Measurements from ENCODE around the gene CIB4.

CIB4 gene

DNA sequence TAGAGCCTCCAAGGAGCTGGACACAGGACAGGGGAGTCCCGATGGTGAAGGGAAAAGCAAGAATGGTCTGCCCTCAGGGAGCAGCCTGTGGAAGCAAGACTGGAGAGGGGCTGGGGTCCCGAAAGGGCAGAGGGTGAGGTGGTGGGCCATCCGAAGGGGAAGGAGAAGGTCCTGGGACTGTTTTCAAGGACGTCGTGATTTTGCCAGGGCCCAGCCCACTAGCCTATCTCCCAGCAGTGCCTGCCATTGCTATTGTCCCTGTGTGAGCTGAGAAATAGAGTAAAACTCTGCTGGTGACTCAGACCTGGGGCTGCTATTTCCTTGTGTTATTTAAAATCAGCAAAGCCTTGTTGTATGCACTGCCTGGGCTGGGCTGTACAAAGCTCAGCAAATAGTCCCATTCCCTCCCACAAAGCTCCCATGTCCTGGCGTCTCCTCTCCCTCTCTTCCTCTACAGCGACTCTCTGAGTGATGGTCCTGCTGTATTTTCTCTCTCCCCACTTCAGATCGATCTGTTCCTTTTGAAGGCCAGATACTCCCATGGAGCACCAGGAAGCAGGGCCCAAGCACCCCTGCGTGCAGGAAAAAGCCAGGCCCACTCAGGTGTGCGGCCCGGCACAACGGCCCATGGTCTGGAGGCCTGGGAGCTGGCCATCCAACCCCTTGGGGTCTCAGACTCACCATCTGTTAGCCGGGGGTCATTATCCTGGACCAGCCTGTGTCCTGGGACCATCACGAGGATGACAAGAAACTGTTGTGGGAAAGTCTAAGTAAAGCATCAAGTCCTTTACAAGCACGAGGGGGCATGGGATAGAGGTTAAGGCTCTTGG, 98.3 kb downstream of the CIB4 start:
- ATAC-seq (replicated peaks) (no peak), DNase-seq (no peak)
- H3K27ac Mint-ChIP-seq: no peak overlapping the region
- H3K27me3 Mint-ChIP-seq: peaks cover 14 to 29% of the 10 kb centered on the region in 2 donors
- H3K4me1 Mint-ChIP-seq (ENCODE audit: low read depth in 2 of 2): no peaks in the 10 kb centered on the region
- no peak overlapping the region for H3K4me3 Mint-ChIP-seq
- H3K36me3 Mint-ChIP-seq (ENCODE audit: insufficient read depth): no peaks in the 10 kb centered on the region
- no peaks in the 10 kb centered on the region for H3K9me3 Mint-ChIP-seq

DNA sequence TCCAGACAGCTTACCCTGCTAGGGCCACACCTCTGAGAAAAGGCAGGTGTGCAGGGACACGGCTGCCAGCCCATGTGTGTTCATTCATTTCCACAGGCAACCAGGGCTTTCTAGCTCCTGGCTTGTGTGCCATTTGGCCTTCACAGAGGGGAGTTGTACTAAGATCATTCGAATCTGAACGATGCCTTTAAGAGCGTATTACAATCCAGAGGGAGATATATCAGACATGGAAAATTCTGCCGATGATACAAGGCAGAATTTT, 99.0 kb downstream of the CIB4 start:
- Mint-ChIP-seq H3K27ac (no peak overlapping the region), H3K9me3 (no peaks in the 10 kb centered on the region), H3K4me3 (no peak overlapping the region), H3K4me1 (ENCODE audit: low read depth in 2 of 2) (no peaks in the 10 kb centered on the region), H3K36me3 (ENCODE audit: insufficient read depth) (no peaks in the 10 kb centered on the region), H3K27me3 (peaks cover 16 to 32% of the 10 kb centered on the region in 2 donors)
- DNase-seq: no peak
- ATAC-seq (replicated peaks): no peak

- no peak for ATAC-seq (replicated peaks)
- H3K4me3 Mint-ChIP-seq: no peak overlapping the region
- H3K27ac Mint-ChIP-seq: no peak overlapping the region
- no peaks in the 10 kb centered on the region for H3K36me3 Mint-ChIP-seq (ENCODE audit: insufficient read depth)
- H3K9me3 Mint-ChIP-seq: no peaks in the 10 kb centered on the region
- no peak for DNase-seq
- peaks cover 21 to 38% of the 10 kb centered on the region in 2 donors for H3K27me3 Mint-ChIP-seq
- no peaks in the 10 kb centered on the region for H3K4me1 Mint-ChIP-seq (ENCODE audit: low read depth in 2 of 2)
These were observed 99.6 kb downstream of the CIB4 start for GRCh38 chr2:26541401-26542193.

- ATAC-seq (replicated peaks) (no peak), DNase-seq (no peak)
- Mint-ChIP-seq H3K36me3 (ENCODE audit: insufficient read depth) (no peaks in the 10 kb centered on the region), H3K9me3 (no peaks in the 10 kb centered on the region), H3K27ac (no peak overlapping the region), H3K27me3 (peaks cover 24 to 44% of the 10 kb centered on the region in 2 donors), H3K4me3 (no peak overlapping the region), H3K4me1 (ENCODE audit: low read depth in 2 of 2) (no peaks in the 10 kb centered on the region)
These were observed 100.2 kb downstream of the CIB4 start for GRCh38 chr2:26540961-26541360.

DNA sequence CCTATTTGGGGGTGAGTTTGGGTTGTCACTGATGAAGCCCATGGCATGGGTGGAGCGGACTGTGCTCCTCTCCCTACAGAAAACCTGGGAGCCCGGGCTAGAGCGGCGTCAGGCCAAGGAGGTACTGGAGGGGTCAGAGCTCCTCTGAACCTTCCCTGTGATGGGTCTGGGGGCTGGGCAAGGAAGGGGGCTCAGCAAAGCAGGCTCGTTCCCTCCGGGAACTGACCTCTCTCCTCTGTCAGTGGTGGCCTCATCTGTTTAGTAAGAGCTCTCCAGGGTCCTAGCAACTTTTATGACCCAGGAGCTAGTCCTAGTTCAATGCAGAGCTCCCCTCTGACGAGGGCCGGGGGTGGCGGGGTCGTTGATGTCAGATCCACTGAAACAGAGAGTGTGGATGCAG, 100.9 kb downstream of the CIB4 start:
- ATAC-seq (replicated peaks): no peak
- Mint-ChIP-seq H3K36me3 (ENCODE audit: insufficient read depth) (no peaks in the 10 kb centered on the region), H3K27me3 (peaks cover 30 to 51% of the 10 kb centered on the region in 2 donors), H3K9me3 (no peaks in the 10 kb centered on the region), H3K4me3 (no peak overlapping the region), H3K4me1 (ENCODE audit: low read depth in 2 of 2) (no peaks in the 10 kb centered on the region), H3K27ac (no peak overlapping the region)
- no peak for DNase-seq

DNA sequence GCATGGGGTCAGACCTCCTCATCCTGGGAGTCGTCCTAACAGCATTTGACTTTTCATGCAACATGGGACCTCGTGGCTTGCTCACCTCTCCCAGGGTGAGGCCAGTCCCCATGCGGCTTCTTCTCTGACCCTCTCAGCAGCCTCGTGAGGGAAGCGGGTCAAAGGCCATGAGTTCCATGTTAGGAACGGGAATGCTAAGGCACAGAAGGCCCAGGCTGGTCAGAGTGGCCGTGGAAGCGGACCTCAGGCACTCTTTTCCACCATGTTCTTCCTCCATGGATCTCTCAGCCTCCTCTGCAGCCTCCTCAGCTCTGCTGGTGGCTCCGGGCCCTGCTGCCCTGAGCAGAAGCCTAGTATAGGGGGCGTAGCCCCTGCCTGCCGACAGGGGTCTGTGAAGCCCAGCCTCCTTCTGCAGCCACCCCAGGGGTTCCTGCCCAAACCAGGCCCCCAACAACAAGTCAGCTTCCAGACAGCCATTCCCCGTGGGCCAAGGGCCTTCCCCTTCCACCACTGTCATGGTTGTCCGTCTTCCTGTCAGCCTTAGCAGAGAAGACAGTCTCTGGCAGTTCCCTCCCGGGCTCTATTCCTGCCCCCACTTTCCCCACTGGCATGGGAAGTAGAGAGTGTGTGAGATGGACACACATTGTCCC, 103.2 kb downstream of the CIB4 start:
- ATAC-seq (replicated peaks) (no peak), DNase-seq (no peak)
- H3K27me3 Mint-ChIP-seq: peaks cover 32 to 57% of the 10 kb centered on the region in 2 donors
- no peaks in the 10 kb centered on the region for H3K36me3 Mint-ChIP-seq (ENCODE audit: insufficient read depth)
- H3K9me3 Mint-ChIP-seq: no peaks in the 10 kb centered on the region
- no peak overlapping the region for H3K4me3 Mint-ChIP-seq
- H3K4me1 Mint-ChIP-seq (ENCODE audit: low read depth in 2 of 2): no peaks in the 10 kb centered on the region
- H3K27ac Mint-ChIP-seq: no peak overlapping the region

GRCh38 chr2:26537069-26537825, 103.9 kb downstream of the CIB4 start:
- Mint-ChIP-seq H3K27me3 (peaks cover 27 to 50% of the 10 kb centered on the region in 2 donors), H3K9me3 (no peaks in the 10 kb centered on the region), H3K27ac (no peak overlapping the region), H3K4me1 (ENCODE audit: low read depth in 2 of 2) (no peaks in the 10 kb centered on the region), H3K36me3 (ENCODE audit: insufficient read depth) (no peaks in the 10 kb centered on the region), H3K4me3 (no peak overlapping the region)
- DNase-seq (no peak), ATAC-seq (replicated peaks) (no peak)

DNA sequence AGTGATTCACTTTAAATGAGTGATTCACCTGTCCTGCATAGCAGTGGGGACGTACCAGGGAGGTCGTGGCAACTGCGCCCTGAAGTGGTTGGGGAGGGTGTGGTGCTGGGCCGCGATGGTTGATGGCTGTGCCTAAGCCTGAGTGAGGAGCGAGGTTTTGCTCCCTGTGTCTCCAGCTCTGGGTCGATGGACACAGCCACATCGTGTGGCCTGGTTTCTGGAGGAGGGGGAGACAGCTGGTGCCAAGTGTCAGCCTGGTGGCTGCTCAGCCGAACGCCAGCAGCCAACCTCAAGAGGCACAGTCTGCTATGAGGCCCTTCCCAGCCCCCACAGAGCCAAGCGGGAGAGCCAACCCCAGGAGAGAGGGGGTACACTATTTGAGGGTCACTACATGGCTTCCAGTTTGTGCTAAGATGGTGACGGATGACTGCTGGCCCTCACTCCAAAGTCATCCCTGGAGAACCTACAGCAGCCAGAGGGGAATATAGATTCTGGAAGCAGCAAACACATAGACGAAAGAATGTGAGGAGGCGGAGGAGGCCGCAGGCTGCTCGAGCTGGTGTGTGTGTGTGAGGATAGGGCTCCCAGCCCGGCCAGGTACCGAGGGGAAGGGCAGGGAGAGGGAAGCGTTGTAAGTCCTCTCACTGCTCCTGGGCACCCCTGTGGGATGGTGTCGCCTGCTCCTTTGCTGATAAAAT, 104.6 kb downstream of the CIB4 start:
- H3K27ac Mint-ChIP-seq: no peak overlapping the region
- H3K27me3 Mint-ChIP-seq: peaks cover 20 to 43% of the 10 kb centered on the region in 2 donors
- ATAC-seq (replicated peaks) (no peak), DNase-seq (no peak)
- no peaks in the 10 kb centered on the region for H3K4me1 Mint-ChIP-seq (ENCODE audit: low read depth in 2 of 2)
- H3K9me3 Mint-ChIP-seq: no peaks in the 10 kb centered on the region
- no peak overlapping the region for H3K4me3 Mint-ChIP-seq
- H3K36me3 Mint-ChIP-seq (ENCODE audit: insufficient read depth): peaks cover 2% of the 10 kb centered on the region

GRCh38 chr2:26535663-26536275, 105.4 kb downstream of the CIB4 start:
- H3K27ac Mint-ChIP-seq: no peak overlapping the region
- DNase-seq: no peak

DNA sequence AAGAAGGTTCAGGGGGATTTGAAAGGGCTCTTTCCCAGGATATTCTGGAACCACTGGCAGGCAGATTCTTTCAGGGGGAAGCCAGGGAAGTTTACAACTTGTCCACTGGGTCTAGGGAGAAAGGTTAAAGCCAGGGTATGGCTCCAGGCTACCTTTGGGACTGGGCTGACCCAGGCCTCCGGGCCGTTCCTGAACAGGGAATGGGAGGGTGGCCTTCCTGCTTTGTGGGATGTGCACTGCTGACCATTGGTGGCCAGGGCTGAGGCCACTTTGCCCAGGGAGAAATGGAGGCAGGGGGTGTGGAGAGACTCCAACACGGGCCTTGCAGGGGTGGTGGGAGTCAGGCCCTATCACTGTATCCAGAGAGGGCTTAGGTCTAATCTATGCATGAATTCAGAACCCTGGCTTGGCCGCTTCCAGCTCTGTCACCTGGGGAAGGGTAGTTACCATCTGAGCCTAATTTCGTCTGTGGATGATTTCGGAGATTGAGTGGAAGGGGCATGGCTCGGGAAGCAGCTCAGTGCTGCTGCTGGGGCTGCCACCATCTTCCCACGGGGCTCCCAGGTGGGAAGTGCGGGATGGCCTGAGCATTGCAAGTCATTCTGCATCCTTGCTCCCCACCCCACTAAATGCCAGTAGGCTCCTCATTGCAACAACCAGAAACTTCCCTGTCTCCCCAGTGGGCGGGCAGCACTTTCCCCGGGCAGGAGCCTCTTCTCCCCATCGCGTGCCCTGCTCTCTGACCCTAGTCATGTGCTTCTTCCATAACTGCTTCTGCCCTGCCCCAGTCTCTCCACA, 106.1 kb downstream of the CIB4 start:
- H3K27me3 Mint-ChIP-seq: peaks cover 26 to 47% of the 10 kb centered on the region in 2 donors
- H3K36me3 Mint-ChIP-seq (ENCODE audit: insufficient read depth): peaks cover 2% of the 10 kb centered on the region
- ATAC-seq (replicated peaks): no peak
- no peak overlapping the region for H3K27ac Mint-ChIP-seq
- DNase-seq: no peak
- H3K4me3 Mint-ChIP-seq: no peak overlapping the region
- no peaks in the 10 kb centered on the region for H3K4me1 Mint-ChIP-seq (ENCODE audit: low read depth in 2 of 2)
- H3K9me3 Mint-ChIP-seq: no peaks in the 10 kb centered on the region

More at GRCh38 chr2:26535663-26536275, 105.4 kb downstream of the CIB4 start:
- no peaks in the 10 kb centered on the region for H3K9me3 Mint-ChIP-seq
- no peak overlapping the region for H3K4me3 Mint-ChIP-seq
- peaks cover 2% of the 10 kb centered on the region for H3K36me3 Mint-ChIP-seq (ENCODE audit: insufficient read depth)
- peaks cover 19 to 41% of the 10 kb centered on the region in 2 donors for H3K27me3 Mint-ChIP-seq
- no peak for ATAC-seq (replicated peaks)
- no peaks in the 10 kb centered on the region for H3K4me1 Mint-ChIP-seq (ENCODE audit: low read depth in 2 of 2)

GRCh38 chr2:26534098-26534864, 106.9 kb downstream of the CIB4 start:
- no peak for DNase-seq
- no peak for ATAC-seq (replicated peaks)
- Mint-ChIP-seq H3K4me1 (ENCODE audit: low read depth in 2 of 2) (no peaks in the 10 kb centered on the region), H3K9me3 (no peaks in the 10 kb centered on the region), H3K27me3 (peaks cover 29 to 54% of the 10 kb centered on the region in 2 donors), H3K36me3 (ENCODE audit: insufficient read depth) (peaks cover 2% of the 10 kb centered on the region), H3K27ac (no peak overlapping the region), H3K4me3 (no peak overlapping the region)
